Right lobe of liver (tissue), 4 donors: Measurements from ENCODE around the gene FAM219A.

Experiments used
- CTCF ChIP-seq, 4 donors: fragments of 200-600 bp in 3 of 4; fragments of 450-650 bp in 1 of 4; IDR thresholded peaks; one replicate each; pipeline versions ENCODE4 v1.5.1 to v1.8.0; 2016 to 2022; ENCODE audit warnings: antibody characterized with exemption in 4 of 4, mild to moderate bottlenecking in 2 of 4
- POLR2A ChIP-seq: fragments of 450-650 bp; IDR thresholded peaks from one replicate; pipeline ENCODE4 v1.6.1; 2017; ENCODE audit warnings: antibody characterized with exemption, mild to moderate bottlenecking
- donor health status: DM: no; HTN: no; CAD: no.
- donor health status: DM: no; HTN: no; CAD: no.
- donor health status: DM: no; HTN: yes; CAD: no.

- TF ChIP-seq CTCF (IDR thresholded peaks at IDR 0.05) (no peak), POLR2A (no peak)
Observed at GRCh38 chr9:34384368-34385165, 73.8 kb downstream of the FAM219A start.
